B cell (primary cell): ENCODE data around the gene PANK4. TPM values are rescaled to one million over a fixed set of nuclear protein-coding genes. Genes with fewer than 3 reads are reported as not detected.

Experiments used
- ATAC-seq: fragments of 200-7000 bp; cut with Tn5 transposase; one replicate; pipeline ENCODE4 v1.10.0; 2021; ENCODE audit warnings: low read depth, mild to moderate bottlenecking, moderate number of reproducible peaks, moderate library complexity
- CTCF ChIA-PET: fragments of 350-600 bp; sonication (Branson Sonifier 250); formaldehyde crosslinking; loops from one replicate; lab custom pipeline; 2021; ENCODE audit warnings: antibody characterized with exemption, inconsistent platforms; lab: Charles Lee
- POLR2A ChIA-PET: fragments of 350-600 bp; sonication (Branson Sonifier 250); formaldehyde crosslinking; loops from one replicate; lab custom pipeline; 2021; ENCODE audit warnings: antibody characterized with exemption; lab: Charles Lee
- DNase-seq: peaks from one replicate; pipeline ENCODE4 v3.0.0; 2013
- H2AFZ ChIP-seq: 2 replicates; pipeline ENCODE4 v1.6.1; 2012; ENCODE audit warnings: mild to moderate bottlenecking, low read depth, low read length; ENCODE audit not compliant: insufficient read depth, poor library complexity, severe bottlenecking
- H3K27ac ChIP-seq, 2 donors: 1 replicate in 1 of 2; 2 replicates in 1 of 2; pipeline ENCODE4 v1.5.1; 2012 to 2013; ENCODE audit warnings: low read length in 2 of 2, mild to moderate bottlenecking in 2 of 2, moderate library complexity in 1 of 2
- H3K27me3 ChIP-seq, 4 experiments: fragments of 200-600 bp in 1 of 4; sonication (generic) in 1 of 4; replicated peaks in 1 of 4; 1 replicate in 2 of 4; 2 replicates in 2 of 4; pipeline versions ENCODE4 v1.6.1 to v1.7.0; 2013 to 2016; ENCODE audit warnings: low read length in 3 of 4, mild to moderate bottlenecking in 2 of 4, mixed read lengths in 1 of 4, moderate library complexity in 1 of 4; ENCODE audit not compliant: insufficient read depth in 4 of 4, control insufficient read depth in 3 of 4; ENCODE audit errors: control extremely low read depth in 1 of 4
- H3K36me3 ChIP-seq, 2 experiments: replicated peaks in 1 of 2; 1 replicate in 1 of 2; 2 replicates in 1 of 2; pipeline versions ENCODE4 v1.6.1 to v1.7.1; 2013; ENCODE audit warnings: low read length in 1 of 2; ENCODE audit not compliant: insufficient read depth in 2 of 2, control insufficient read depth in 1 of 2; ENCODE audit errors: control extremely low read depth in 1 of 2, extremely low read depth in 1 of 2
- H3K4me1 ChIP-seq, 2 donors: fragments of 200-600 bp in 1 of 2; sonication (generic) in 1 of 2; 1 replicate in 1 of 2; 2 replicates in 1 of 2; pipeline versions ENCODE4 v1.5.1 to v1.6.1; 2013 to 2017; ENCODE audit warnings: low read length in 2 of 2; ENCODE audit not compliant: control insufficient read depth in 2 of 2, insufficient read depth in 2 of 2
- H3K4me2 ChIP-seq: replicated peaks from 2 replicates; pipeline ENCODE3; 2012; ENCODE audit warnings: mild to moderate bottlenecking, low read depth, low read length; ENCODE audit not compliant: poor library complexity, severe bottlenecking
- H3K4me3 ChIP-seq, 5 experiments: fragments of 200-600 bp in 1 of 5; sonication (generic) in 1 of 5; 1 replicate in 3 of 5; 2 replicates in 2 of 5; pipeline versions ENCODE4 v1.5.1 to v1.7.0; 2011 to 2016; ENCODE audit warnings: low read length in 4 of 5, mild to moderate bottlenecking in 4 of 5, low read depth in 2 of 5, control low read depth in 1 of 5, moderate library complexity in 1 of 5; ENCODE audit not compliant: insufficient read depth in 1 of 5; ENCODE audit errors: control extremely low read depth in 1 of 5, extremely low read depth in 1 of 5
- H3K79me2 ChIP-seq: fragments of 200-600 bp; sonication (generic); one replicate; pipeline ENCODE4 v1.6.0; 2016; ENCODE audit warnings: low read length; ENCODE audit not compliant: control insufficient read depth, insufficient read depth
- H3K9ac ChIP-seq: fragments of 200-600 bp; sonication (generic); 2 replicates; pipeline ENCODE4 v1.6.1; 2017; ENCODE audit warnings: mild to moderate bottlenecking, low read length, moderate library complexity
- H3K9me3 ChIP-seq, 3 donors: one replicate each; pipeline versions ENCODE4 v1.6.1 to v1.7.1; 2013; ENCODE audit warnings: low read length in 2 of 3; ENCODE audit not compliant: control insufficient read depth in 2 of 3, insufficient read depth in 1 of 3; ENCODE audit errors: control extremely low read depth in 1 of 3
- H4K20me1 ChIP-seq: 2 replicates; pipeline ENCODE4 v1.6.0; 2012; ENCODE audit warnings: mild to moderate bottlenecking, low read length; ENCODE audit not compliant: insufficient read depth, control insufficient read depth, poor library complexity, severe bottlenecking
- H3K27ac Mint-ChIP-seq: one replicate; pipeline ENCODE4 v1.8.0; 2021; ENCODE audit warnings: mixed read lengths
- H3K27me3 Mint-ChIP-seq: one replicate; pipeline ENCODE4 v1.8.0; 2021; ENCODE audit warnings: mixed read lengths
- H3K4me1 Mint-ChIP-seq: one replicate; pipeline ENCODE4 v1.8.0; 2021; ENCODE audit warnings: mixed read lengths
- H3K4me3 Mint-ChIP-seq: one replicate; pipeline ENCODE4 v1.8.0; 2021; ENCODE audit warnings: mixed read lengths
- H3K9me3 Mint-ChIP-seq: one replicate; pipeline ENCODE4 v1.8.0; 2022; ENCODE audit warnings: mixed read lengths; ENCODE audit not compliant: insufficient read depth
- CTCF ChIP-seq: fragments of 200-600 bp; IDR thresholded peaks from one replicate; pipeline ENCODE4 v1.8.0; 2022; ENCODE audit warnings: antibody characterized with exemption, mild to moderate bottlenecking
- EZH2 ChIP-seq: IDR thresholded peaks from 2 replicates; pipeline ENCODE4 v1.6.1; 2012; ENCODE audit warnings: borderline replicate concordance, low read depth, mild to moderate bottlenecking, moderate library complexity, low read length; ENCODE audit not compliant: insufficient read depth, poor library complexity, severe bottlenecking
- WGBS: methylation state at CpG from one replicate; pipeline ENCODE4 v1.1.5; 2013; ENCODE audit warnings: missing lambda C conversion rate; ENCODE audit not compliant: insufficient coverage; 5-methylcytosine and 5-hydroxymethylcytosine counted together
- intact Hi-C: fragments of 100-400 bp; cut with micrococcal nuclease; formaldehyde crosslinking; loops from one replicate; pipeline ENCODE4 v1.10.0; 2022
- polyA plus RNA-seq: library from polyadenylated mRNA; depleted of rRNA; stranded (reverse); fragments of >200 nt; gene quantifications from 2 replicates; pipeline ENCODE4 v1.2.3, GENCODE V29; 2012
- total RNA-seq, 2 donors: library from RNA; stranded (reverse); fragments of 120-200 nt in 1 of 2; gene quantifications; 1 replicate in 1 of 2; 2 replicates in 1 of 2; pipeline versions ENCODE4 v1.2.3 to v1.2.4, GENCODE V29; 2013 to 2022

The PANK4 gene
- total and polyA plus RNA-seq, 2 donors (not counting 1 experiment from before 2014, with no cell fraction given) = 38.0 to 80.5 TPM

DNA sequence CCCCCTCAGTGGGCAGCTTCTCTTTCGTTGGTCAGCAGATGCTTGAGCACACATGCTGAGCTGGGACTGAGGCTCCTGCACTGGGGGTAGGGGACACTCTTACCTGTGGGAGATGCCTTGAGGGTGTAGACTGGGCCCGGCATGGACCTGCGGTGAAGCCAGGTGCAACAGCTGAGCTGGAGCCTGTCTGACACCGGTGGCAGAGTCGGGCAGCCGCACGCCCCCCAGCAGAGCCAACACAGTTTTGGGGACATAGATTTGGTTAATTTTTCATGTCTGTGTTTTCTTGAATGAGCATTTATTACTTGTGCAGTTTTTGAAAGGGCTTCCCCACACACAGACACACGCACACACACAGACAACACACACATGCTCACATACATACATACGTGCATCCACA is 9.6 kb upstream of the PANK4 start:
- H3K36me3 ChIP-seq = no peaks in the 10 kb centered on the region
- ChIA-PET POLR2A (no interaction called here), CTCF (no interaction called here)
- H4K20me1 ChIP-seq = peaks cover 9% of the 10 kb centered on the region
- ATAC-seq (no peak), DNase-seq (no peak)
- H3K9me3 ChIP-seq = peaks cover 0 to 12% (median 0%) of the 10 kb centered on the region in 3 donors
- H3K4me1 ChIP-seq = peaks cover 6 to 9% of the 10 kb centered on the region in 2 donors
- no peaks in the 10 kb centered on the region for H3K9me3 Mint-ChIP-seq
- 100% methylated on average over 1 of the region's 9 CpGs for WGBS
- H3K27me3 Mint-ChIP-seq = peaks cover 15% of the 10 kb centered on the region
- no peak overlapping the region for H3K27ac Mint-ChIP-seq
- TF ChIP-seq EZH2 = no peak
- no peak for TF ChIP-seq CTCF
- H3K27me3 ChIP-seq = peaks cover 0 to 47% (median 16%) of the 10 kb centered on the region in 4 experiments
- H3K4me3 ChIP-seq = no peak overlapping the region
- no peaks in the 10 kb centered on the region for H3K79me2 ChIP-seq
- intact Hi-C loops = no loop called here
- peaks cover 3% of the 10 kb centered on the region for H3K4me1 Mint-ChIP-seq
- no peak overlapping the region for H3K4me2 ChIP-seq
- H2AFZ ChIP-seq = no peak overlapping the region
- no peak overlapping the region for H3K27ac ChIP-seq
- H3K9ac ChIP-seq = no peak overlapping the region
- H3K4me3 Mint-ChIP-seq = no peak overlapping the region

GRCh38 chr1:2535455-2535854 is 9.1 kb upstream of the PANK4 start:
- Mint-ChIP-seq H3K4me1 (peaks cover 7% of the 10 kb centered on the region), H3K4me3 (no peak overlapping the region), H3K27me3 (peaks cover 15% of the 10 kb centered on the region), H3K27ac (no peak overlapping the region), H3K9me3 (no peaks in the 10 kb centered on the region)
- peaks cover 9 to 12% of the 10 kb centered on the region in 2 donors for H3K4me1 ChIP-seq
- H3K27me3 ChIP-seq = peaks cover 0 to 51% (median 19%) of the 10 kb centered on the region in 4 experiments
- no peaks in the 10 kb centered on the region for H3K79me2 ChIP-seq
- no peak overlapping the region for H3K27ac ChIP-seq
- no peak for DNase-seq
- no peak overlapping the region for H3K9ac ChIP-seq
- H3K4me3 ChIP-seq = no peak overlapping the region
- peaks cover 14% of the 10 kb centered on the region for H4K20me1 ChIP-seq
- intact Hi-C loops = no loop called here
- ATAC-seq = no peak
- no peak overlapping the region for H3K4me2 ChIP-seq
- POLR2A ChIA-PET = no interaction called here
- TF ChIP-seq EZH2 (no peak), CTCF (no peak)
- WGBS = 89% methylated on average over 22 of the region's 27 CpGs
- no peak overlapping the region for H2AFZ ChIP-seq
- CTCF ChIA-PET = no interaction called here
- H3K36me3 ChIP-seq = no peaks in the 10 kb centered on the region
- peaks cover 0 to 17% (median 0%) of the 10 kb centered on the region in 3 donors for H3K9me3 ChIP-seq
